MM.1S (cell line): ENCODE measurements around the gene AKT1S1.
A peak's percentile ranks its signal among the peaks of the same experiment; 100 is the strongest.

ENCODE experiments used
- DNase-seq: peaks from one replicate; pipeline ENCODE4 v3.0.0-alpha.2; 2015
- H2AFZ ChIP-seq: fragments of 300-600 bp; sonication (generic); 2 replicates; pipeline ENCODE4 v1.6.0; 2016; ENCODE audit warnings: antibody characterized with exemption, low read length
- H3F3A ChIP-seq: fragments of 300-600 bp; sonication (generic); 2 replicates; pipeline ENCODE4 v1.6.1; 2016; ENCODE audit warnings: mild to moderate bottlenecking, antibody characterized with exemption, low read length, moderate library complexity, mixed read lengths; ENCODE audit not compliant: insufficient read depth
- H3K27ac ChIP-seq: fragments of 300-600 bp; sonication (generic); 2 replicates; pipeline ENCODE4 v1.5.1; 2016; ENCODE audit warnings: mild to moderate bottlenecking, low read length
- H3K27me3 ChIP-seq: fragments of 300-600 bp; sonication (generic); replicated peaks from 2 replicates; pipeline ENCODE4 v1.6.0; 2016; ENCODE audit warnings: low read length; ENCODE audit not compliant: insufficient read depth
- H3K36me3 ChIP-seq: fragments of 300-600 bp; sonication (generic); replicated peaks from 2 replicates; pipeline ENCODE4 v1.6.1; 2016; ENCODE audit warnings: mild to moderate bottlenecking, low read length, mixed read lengths; ENCODE audit not compliant: insufficient read depth
- H3K4me1 ChIP-seq: fragments of 300-600 bp; sonication (generic); 2 replicates; pipeline ENCODE4 v1.6.1; 2016; ENCODE audit warnings: low read length, mixed read lengths
- H3K4me2 ChIP-seq: fragments of 300-600 bp; sonication (generic); 2 replicates; pipeline ENCODE4 v1.6.0; 2016; ENCODE audit warnings: low read depth, low read length
- H3K4me3 ChIP-seq: fragments of 300-600 bp; sonication (generic); 2 replicates; pipeline ENCODE4 v1.5.1; 2016; ENCODE audit warnings: low read length, mixed read lengths
- H3K79me2 ChIP-seq: fragments of 300-600 bp; sonication (generic); 2 replicates; pipeline ENCODE4 v1.6.1; 2016; ENCODE audit warnings: mixed run types, low read length, mixed read lengths
- H3K9ac ChIP-seq: fragments of 300-600 bp; sonication (generic); 2 replicates; pipeline ENCODE4 v1.6.1; 2016; ENCODE audit warnings: low read length, mixed read lengths
- H3K9me2 ChIP-seq: fragments of 300-600 bp; sonication (generic); replicated peaks from 2 replicates; pipeline ENCODE4 v1.6.1; 2016; ENCODE audit warnings: mild to moderate bottlenecking, low read length, mixed read lengths; ENCODE audit not compliant: insufficient read depth
- H3K9me3 ChIP-seq: fragments of 300-600 bp; sonication (generic); replicated peaks from 2 replicates; pipeline ENCODE4 v1.6.1; 2016; ENCODE audit warnings: mild to moderate bottlenecking, low read length, mixed read lengths; ENCODE audit not compliant: insufficient read depth
- H4K20me1 ChIP-seq: fragments of 300-600 bp; sonication (generic); 2 replicates; pipeline ENCODE4 v1.6.1; 2016; ENCODE audit warnings: mild to moderate bottlenecking, low read length, moderate library complexity, mixed read lengths; ENCODE audit not compliant: insufficient read depth
- EZH2 ChIP-seq: fragments of 300-600 bp; sonication (generic); optimal IDR thresholded peaks from 2 replicates; pipeline ENCODE3; 2017; ENCODE audit warnings: low read depth, mild to moderate bottlenecking, antibody characterized with exemption, low read length, mixed read lengths
- EZH2phosphoT487 ChIP-seq: fragments of 300-600 bp; sonication (generic); IDR thresholded peaks from 2 replicates; pipeline ENCODE4 v1.6.1; 2018; ENCODE audit warnings: antibody characterized with exemption, low read length
- TF ChIP-seq, protein P1 (sequence below): fragments of 300-600 bp; sonication (generic); IDR thresholded peaks from 2 replicates; pipeline ENCODE4 v1.5.1; 2016; ENCODE audit warnings: antibody characterized with exemption, low read length, mixed read lengths

Gene AKT1S1

DNA sequence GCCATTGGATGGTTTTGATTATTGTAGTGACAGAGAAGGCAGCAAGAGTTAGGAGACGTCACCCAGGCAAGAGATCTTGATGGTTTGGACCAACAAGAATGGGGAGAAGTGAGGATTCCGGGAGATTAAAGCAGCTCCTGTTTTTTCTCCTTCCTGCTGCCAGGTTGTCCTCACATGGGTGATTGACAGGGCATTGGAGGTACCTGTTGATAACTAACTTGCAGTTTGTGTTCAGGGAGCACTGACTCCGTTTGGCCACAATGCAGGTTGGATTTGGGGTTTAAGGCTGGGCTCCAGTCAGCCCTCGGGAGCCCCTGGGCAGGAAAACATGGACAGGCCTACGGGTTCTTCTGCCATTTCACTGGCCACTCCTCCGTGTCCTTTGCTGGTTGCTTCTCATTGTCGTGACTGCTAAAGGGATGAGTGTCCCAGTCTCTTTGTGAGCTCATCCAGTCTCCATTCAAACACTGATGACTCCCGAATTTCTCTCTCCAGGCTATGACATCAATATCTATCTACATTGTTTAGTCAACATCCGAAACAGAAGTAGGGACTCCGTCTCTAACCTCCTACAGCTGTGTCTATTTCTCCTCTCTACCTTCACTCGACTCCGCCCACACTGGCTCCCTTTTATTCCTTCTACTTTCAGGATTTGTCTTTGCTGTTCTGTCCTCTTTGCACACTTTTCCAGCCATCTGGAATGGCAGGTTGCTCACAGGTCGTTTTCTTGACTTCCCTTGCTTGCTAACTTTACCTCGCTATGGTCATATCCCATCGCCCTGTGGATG is 27.5 kb downstream of the AKT1S1 start:
- H3K9me3 ChIP-seq: no peaks in the 10 kb centered on the region
- TF ChIP-seq, protein P1, sequence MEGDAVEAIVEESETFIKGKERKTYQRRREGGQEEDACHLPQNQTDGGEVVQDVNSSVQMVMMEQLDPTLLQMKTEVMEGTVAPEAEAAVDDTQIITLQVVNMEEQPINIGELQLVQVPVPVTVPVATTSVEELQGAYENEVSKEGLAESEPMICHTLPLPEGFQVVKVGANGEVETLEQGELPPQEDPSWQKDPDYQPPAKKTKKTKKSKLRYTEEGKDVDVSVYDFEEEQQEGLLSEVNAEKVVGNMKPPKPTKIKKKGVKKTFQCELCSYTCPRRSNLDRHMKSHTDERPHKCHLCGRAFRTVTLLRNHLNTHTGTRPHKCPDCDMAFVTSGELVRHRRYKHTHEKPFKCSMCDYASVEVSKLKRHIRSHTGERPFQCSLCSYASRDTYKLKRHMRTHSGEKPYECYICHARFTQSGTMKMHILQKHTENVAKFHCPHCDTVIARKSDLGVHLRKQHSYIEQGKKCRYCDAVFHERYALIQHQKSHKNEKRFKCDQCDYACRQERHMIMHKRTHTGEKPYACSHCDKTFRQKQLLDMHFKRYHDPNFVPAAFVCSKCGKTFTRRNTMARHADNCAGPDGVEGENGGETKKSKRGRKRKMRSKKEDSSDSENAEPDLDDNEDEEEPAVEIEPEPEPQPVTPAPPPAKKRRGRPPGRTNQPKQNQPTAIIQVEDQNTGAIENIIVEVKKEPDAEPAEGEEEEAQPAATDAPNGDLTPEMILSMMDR: no peak
- TF ChIP-seq EZH2 (no peak), EZH2phosphoT487 (no peak)
- H3K36me3 ChIP-seq: no peaks in the 10 kb centered on the region
- no peaks in the 10 kb centered on the region for H3K27me3 ChIP-seq
- H3F3A ChIP-seq: peaks cover 12% of the 10 kb centered on the region
- H3K4me2 ChIP-seq: peak overlapping the region; percentile 72
- H3K4me3 ChIP-seq: peak overlapping the region; percentile 91
- no peak overlapping the region for H3K27ac ChIP-seq
- H3K9ac ChIP-seq: 0 out of 2 replicates have a peak overlapping the region, but pooled peaks have one; percentile 100
- H2AFZ ChIP-seq: 0 out of 2 replicates have a peak overlapping the region, but pooled peaks have one; percentile 92
- H3K9me2 ChIP-seq: no peaks in the 10 kb centered on the region
- DNase-seq: no peak
- H4K20me1 ChIP-seq: no peaks in the 10 kb centered on the region; the same call in 1 of the 2 replicates
- peaks cover 15% of the 10 kb centered on the region for H3K4me1 ChIP-seq
- peaks cover 32% of the 10 kb centered on the region for H3K79me2 ChIP-seq

DNA sequence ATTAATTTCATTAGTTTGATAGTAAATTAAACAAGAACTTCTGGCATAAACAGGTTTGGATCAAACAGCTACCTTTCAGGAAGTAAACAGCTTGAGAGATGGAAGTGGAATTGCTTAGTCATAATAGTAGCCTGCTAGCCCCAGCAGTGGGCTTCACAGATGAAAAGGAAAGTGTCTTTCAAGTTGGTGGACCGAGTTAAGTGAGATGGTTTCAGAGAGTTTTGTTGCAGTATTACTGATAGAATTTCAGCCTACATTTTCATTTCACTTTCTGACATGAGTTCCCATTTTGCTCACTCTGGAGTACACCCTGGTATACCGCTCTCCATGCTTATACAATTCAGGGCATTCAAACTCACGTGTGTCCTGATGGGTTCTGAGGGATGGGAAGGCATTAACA is 28.2 kb downstream of the AKT1S1 start:
- Histone ChIP-seq H3K79me2 (peaks cover 27% of the 10 kb centered on the region), H3K9me2 (no peaks in the 10 kb centered on the region), H3K4me1 (peaks cover 15% of the 10 kb centered on the region), H4K20me1 (no peaks in the 10 kb centered on the region; the same call in 1 of the 2 replicates), H3K4me3 (no peak overlapping the region), H3K27ac (no peak overlapping the region), H3K36me3 (no peaks in the 10 kb centered on the region), H3K27me3 (no peaks in the 10 kb centered on the region), H3K9ac (no peak overlapping the region), H3K9me3 (no peaks in the 10 kb centered on the region), H3K4me2 (no peak overlapping the region), H3F3A (peaks cover 12% of the 10 kb centered on the region), H2AFZ (no peak overlapping the region)
- DNase-seq: no peak
- TF ChIP-seq EZH2 (no peak), EZH2phosphoT487 (no peak)
- TF ChIP-seq, protein P1: no peak

DNA sequence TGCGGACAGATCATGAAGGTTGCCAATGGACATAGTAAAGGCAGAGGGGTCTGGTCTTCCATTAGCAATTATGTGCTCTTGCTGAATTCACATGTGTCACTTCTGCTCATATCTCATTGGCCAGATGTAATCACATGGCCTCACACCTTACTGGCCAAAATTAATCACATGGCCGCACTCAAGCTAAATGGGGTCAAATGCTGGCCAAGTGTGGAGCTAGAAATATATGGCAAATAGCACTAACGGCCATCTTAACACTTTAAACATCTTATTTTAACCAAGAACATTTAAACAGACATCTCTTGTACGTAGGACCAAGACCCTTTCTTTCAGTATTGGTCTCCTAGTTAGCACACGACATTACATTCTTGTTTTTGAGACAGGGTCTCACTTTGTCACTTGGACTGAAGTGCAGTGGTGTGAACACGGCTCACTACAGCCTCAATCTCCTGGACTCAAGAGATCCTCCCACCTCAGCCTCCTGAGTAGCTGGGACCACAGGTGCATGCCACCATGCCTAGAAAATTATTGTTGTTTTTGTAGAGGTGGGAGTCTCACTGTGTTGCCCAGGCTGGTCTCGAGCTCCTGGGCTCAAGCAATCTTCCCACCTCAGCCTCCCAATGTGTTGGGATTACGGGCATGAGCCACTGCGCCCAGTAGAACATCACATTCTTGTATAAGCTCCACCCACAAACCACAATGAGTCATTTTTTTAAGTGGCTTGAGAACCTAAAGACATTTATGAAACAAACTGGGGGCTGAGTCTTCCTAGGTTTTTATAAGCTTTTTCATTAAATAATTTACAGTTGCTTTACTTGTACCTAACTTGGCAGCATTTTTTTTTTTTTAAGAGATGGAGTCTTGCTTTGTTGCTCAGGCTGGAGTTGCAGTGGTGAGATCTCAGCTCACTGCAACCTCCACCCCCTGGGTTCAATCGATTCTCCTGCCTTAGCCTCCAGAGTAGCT is 29.1 kb downstream of the AKT1S1 start:
- Histone ChIP-seq H3K27ac (no peak overlapping the region), H3K4me1 (peaks cover 15% of the 10 kb centered on the region), H2AFZ (no peak overlapping the region), H3K9ac (no peak overlapping the region), H4K20me1 (no peaks in the 10 kb centered on the region; the same call in 1 of the 2 replicates), H3K36me3 (no peaks in the 10 kb centered on the region), H3F3A (peaks cover 12% of the 10 kb centered on the region), H3K4me3 (no peak overlapping the region), H3K79me2 (peaks cover 17% of the 10 kb centered on the region), H3K4me2 (no peak overlapping the region), H3K9me3 (no peaks in the 10 kb centered on the region), H3K9me2 (no peaks in the 10 kb centered on the region), H3K27me3 (no peaks in the 10 kb centered on the region)
- no peak for TF ChIP-seq EZH2phosphoT487
- no peak for DNase-seq
